ENCODE data around the gene GRIN2D.
A peak's percentile ranks its signal among the peaks of the same experiment; 100 is the strongest.

Gene GRIN2D

GRCh38 chr19:48348737-48349136 is 44.7 kb upstream of the GRIN2D start:
- Histone ChIP-seq H3K27ac (no peak overlapping the region), H3K27me3 (ENCODE audit: insufficient read depth, low read depth) (no peaks in the 10 kb centered on the region), H3K4me3 (IDR thresholded peaks at IDR 0.05; ENCODE audit: insufficient read depth, low read depth, low read length) (no peak overlapping the region), H2AFZ (ENCODE audit: low read depth) (no peak overlapping the region), H3K4me1 (ENCODE audit: low read depth, poor library complexity, severe bottlenecking) (peaks cover 8% of the 10 kb centered on the region), H4K20me1 (ENCODE audit: insufficient read depth) (no peaks in the 10 kb centered on the region), H3K4me2 (no peak overlapping the region), H3K36me3 (ENCODE audit: insufficient read depth) (no peaks in the 10 kb centered on the region), H3K9ac (no peak overlapping the region), H3K79me2 (ENCODE audit: insufficient read depth, low read depth) (no peaks in the 10 kb centered on the region)
- TF ChIP-seq CTCF (conservative IDR thresholded peaks at IDR 0.05; ENCODE audit: low read depth, low read length) = no peak

GRCh38 chr19:48350856-48351255 is 42.6 kb upstream of the GRIN2D start:
- no peak overlapping the region for H3K4me2 ChIP-seq
- H4K20me1 ChIP-seq (ENCODE audit: insufficient read depth) = no peaks in the 10 kb centered on the region
- no peaks in the 10 kb centered on the region for H3K27me3 ChIP-seq (ENCODE audit: insufficient read depth, low read depth)
- H3K4me1 ChIP-seq (ENCODE audit: low read depth, poor library complexity, severe bottlenecking) = peaks cover 8% of the 10 kb centered on the region
- no peak overlapping the region for H3K9ac ChIP-seq
- no peaks in the 10 kb centered on the region for H3K36me3 ChIP-seq (ENCODE audit: insufficient read depth)
- no peak overlapping the region for H2AFZ ChIP-seq (ENCODE audit: low read depth)
- no peak overlapping the region for H3K27ac ChIP-seq
- H3K79me2 ChIP-seq (ENCODE audit: insufficient read depth, low read depth) = no peaks in the 10 kb centered on the region
- TF ChIP-seq CTCF (conservative IDR thresholded peaks at IDR 0.05; ENCODE audit: low read depth, low read length) = no peak
- H3K4me3 ChIP-seq (IDR thresholded peaks at IDR 0.05; ENCODE audit: insufficient read depth, low read depth, low read length) = no peak overlapping the region

GRCh38 chr19:48351341-48351752 is 42.1 kb upstream of the GRIN2D start:
- peaks cover 8% of the 10 kb centered on the region for H3K4me1 ChIP-seq (ENCODE audit: low read depth, poor library complexity, severe bottlenecking)
- H3K27ac ChIP-seq = no peak overlapping the region
- no peaks in the 10 kb centered on the region for H3K79me2 ChIP-seq (ENCODE audit: insufficient read depth, low read depth)
- H3K36me3 ChIP-seq (ENCODE audit: insufficient read depth) = no peaks in the 10 kb centered on the region
- H3K27me3 ChIP-seq (ENCODE audit: insufficient read depth, low read depth) = no peaks in the 10 kb centered on the region
- peak; percentile 93 for TF ChIP-seq CTCF (conservative IDR thresholded peaks at IDR 0.05; ENCODE audit: low read depth, low read length)
- no peak overlapping the region for H3K4me2 ChIP-seq
- no peak overlapping the region for H3K9ac ChIP-seq
- H2AFZ ChIP-seq (ENCODE audit: low read depth) = no peak overlapping the region
- no peak overlapping the region for H3K4me3 ChIP-seq (IDR thresholded peaks at IDR 0.05; ENCODE audit: insufficient read depth, low read depth, low read length)
- H4K20me1 ChIP-seq (ENCODE audit: insufficient read depth) = no peaks in the 10 kb centered on the region

- TF ChIP-seq CTCF (conservative IDR thresholded peaks at IDR 0.05; ENCODE audit: low read depth, low read length) = no peak
- no peaks in the 10 kb centered on the region for H3K27me3 ChIP-seq (ENCODE audit: insufficient read depth, low read depth)
- no peak overlapping the region for H2AFZ ChIP-seq (ENCODE audit: low read depth)
- H3K9ac ChIP-seq = no peak overlapping the region
- H3K27ac ChIP-seq = no peak overlapping the region
- H3K36me3 ChIP-seq (ENCODE audit: insufficient read depth) = no peaks in the 10 kb centered on the region
- no peak overlapping the region for H3K4me3 ChIP-seq (IDR thresholded peaks at IDR 0.05; ENCODE audit: insufficient read depth, low read depth, low read length)
- H3K4me1 ChIP-seq (ENCODE audit: low read depth, poor library complexity, severe bottlenecking) = peaks cover 8% of the 10 kb centered on the region
- no peak overlapping the region for H3K4me2 ChIP-seq
- no peaks in the 10 kb centered on the region for H3K79me2 ChIP-seq (ENCODE audit: insufficient read depth, low read depth)
- H4K20me1 ChIP-seq (ENCODE audit: insufficient read depth) = no peaks in the 10 kb centered on the region
These were observed 39.8 kb upstream of the GRIN2D start for GRCh38 chr19:48353677-48354076.
